ENCODE measurements around the gene OASL. TPM values are rescaled to one million over a fixed set of nuclear protein-coding genes. Genes with fewer than 3 reads are reported as not detected.

OASL gene
- total and polyA plus RNA-seq, 10 of the 15 experiments (the other 5 are each of a cell fraction or from before 2014, with no cell fraction given), result 2.3 to 9.1 (median 2.7) TPM

DNA sequence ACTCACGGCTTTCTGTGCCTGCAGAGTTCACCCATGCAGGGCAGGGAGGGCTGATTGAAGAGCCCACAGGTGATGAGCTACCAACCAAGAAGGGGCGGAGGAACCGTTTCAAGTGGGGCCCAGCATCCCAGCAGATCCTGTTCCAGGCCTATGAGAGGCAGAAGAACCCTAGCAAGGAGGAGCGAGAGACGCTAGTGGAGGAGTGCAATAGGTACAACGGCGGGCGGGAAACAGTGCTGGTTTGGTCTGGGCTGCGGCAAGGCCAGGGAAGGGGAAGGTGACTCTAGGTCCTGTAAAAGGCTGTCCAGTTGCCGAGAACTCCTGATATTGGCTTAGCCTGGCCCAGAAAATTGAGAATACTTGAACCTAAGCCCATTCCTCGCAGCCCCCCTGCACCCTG is 45.5 kb downstream of the OASL start:
- BruUV-seq (replicated peaks), result no TSS peak
- SMC1A ChIA-PET (ENCODE audit: uncharacterized antibody, unreplicated experiment), result interaction anchor here (1.3 to 1.5 kb wide), 2 partner anchors 9 to 63 kb away, joined by 3 to 6 read pairs; no protein-coding TSS in a partner anchor
- FAIRE-seq (no peak), ATAC-seq (no peak), DNase-seq (ENCODE audit: low read depth, low spot score) (no peak)
- 48% methylated on average over 11 of the region's 11 CpGs for WGBS (ENCODE audit: insufficient coverage, insufficient replicate concordance, low lambda C conversion rate, missing lambda C conversion rate)
- RAD21 ChIA-PET (ENCODE audit: unreplicated experiment), result no interaction called here
- intact Hi-C loops (cut with micrococcal nuclease; ENCODE audit: unreplicated experiment) (no loop called here), in situ Hi-C loops (cut with MboI) (no loop called here)
- H3K4me2 ChIP-seq (ENCODE audit: control insufficient read depth, insufficient read depth), result no peak overlapping the region
- H3K4me1 ChIP-seq (ENCODE audit: control insufficient read depth, insufficient read depth, low read length), result no peaks in the 10 kb centered on the region
- no peak overlapping the region for H3K4me3 ChIP-seq
- TF ChIP-seq MTA3 (IDR thresholded peaks at IDR 0.05; ENCODE audit: borderline replicate concordance, low read length) (no peak), STAT1 (conservative IDR thresholded peaks at IDR 0.05) (no peak), SMC3 (IDR thresholded peaks at IDR 0.05; ENCODE audit: borderline replicate concordance, low read length) (no peak), IKZF2 (IDR thresholded peaks at IDR 0.05) (no peak), NRF1 (conservative IDR thresholded peaks at IDR 0.05; ENCODE audit: low read depth, low read length) (no peak), SIX5 (IDR thresholded peaks at IDR 0.05; ENCODE audit: low read depth, low read length, severe bottlenecking) (no peak), CBFB (IDR thresholded peaks at IDR 0.05; ENCODE audit: low read depth) (no peak), WRNIP1 (IDR thresholded peaks at IDR 0.05; ENCODE audit: borderline replicate concordance, low read depth, low read length) (no peak), ZZZ3 (IDR thresholded peaks at IDR 0.05; ENCODE audit: control insufficient read depth, insufficient read length, low read depth) (no peak), STAT3 (IDR thresholded peaks at IDR 0.05; ENCODE audit: low read depth, low read length) (no peak), JUND (IDR thresholded peaks at IDR 0.05; ENCODE audit: low read depth, low read length) (no peak), TCF12 (IDR thresholded peaks at IDR 0.05; ENCODE audit: low read depth, low read length) (no peak), POU2F2 (IDR thresholded peaks at IDR 0.05; ENCODE audit: borderline replicate concordance, low read depth, low read length) (no peak), POLR2A (IDR thresholded peaks at IDR 0.05; ENCODE audit: low read depth, low read length) (no peak), NFYA (IDR thresholded peaks at IDR 0.05; ENCODE audit: borderline replicate concordance, low read depth, low read length) (no peak)
- TF ChIP-seq, protein P1, sequence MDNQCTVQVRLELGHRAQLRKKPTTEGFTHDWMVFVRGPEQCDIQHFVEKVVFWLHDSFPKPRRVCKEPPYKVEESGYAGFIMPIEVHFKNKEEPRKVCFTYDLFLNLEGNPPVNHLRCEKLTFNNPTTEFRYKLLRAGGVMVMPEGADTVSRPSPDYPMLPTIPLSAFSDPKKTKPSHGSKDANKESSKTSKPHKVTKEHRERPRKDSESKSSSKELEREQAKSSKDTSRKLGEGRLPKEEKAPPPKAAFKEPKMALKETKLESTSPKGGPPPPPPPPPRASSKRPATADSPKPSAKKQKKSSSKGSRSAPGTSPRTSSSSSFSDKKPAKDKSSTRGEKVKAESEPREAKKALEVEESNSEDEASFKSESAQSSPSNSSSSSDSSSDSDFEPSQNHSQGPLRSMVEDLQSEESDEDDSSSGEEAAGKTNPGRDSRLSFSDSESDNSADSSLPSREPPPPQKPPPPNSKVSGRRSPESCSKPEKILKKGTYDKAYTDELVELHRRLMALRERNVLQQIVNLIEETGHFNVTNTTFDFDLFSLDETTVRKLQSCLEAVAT (IDR thresholded peaks at IDR 0.05), result no peak
- TF ChIP-seq, protein P2, sequence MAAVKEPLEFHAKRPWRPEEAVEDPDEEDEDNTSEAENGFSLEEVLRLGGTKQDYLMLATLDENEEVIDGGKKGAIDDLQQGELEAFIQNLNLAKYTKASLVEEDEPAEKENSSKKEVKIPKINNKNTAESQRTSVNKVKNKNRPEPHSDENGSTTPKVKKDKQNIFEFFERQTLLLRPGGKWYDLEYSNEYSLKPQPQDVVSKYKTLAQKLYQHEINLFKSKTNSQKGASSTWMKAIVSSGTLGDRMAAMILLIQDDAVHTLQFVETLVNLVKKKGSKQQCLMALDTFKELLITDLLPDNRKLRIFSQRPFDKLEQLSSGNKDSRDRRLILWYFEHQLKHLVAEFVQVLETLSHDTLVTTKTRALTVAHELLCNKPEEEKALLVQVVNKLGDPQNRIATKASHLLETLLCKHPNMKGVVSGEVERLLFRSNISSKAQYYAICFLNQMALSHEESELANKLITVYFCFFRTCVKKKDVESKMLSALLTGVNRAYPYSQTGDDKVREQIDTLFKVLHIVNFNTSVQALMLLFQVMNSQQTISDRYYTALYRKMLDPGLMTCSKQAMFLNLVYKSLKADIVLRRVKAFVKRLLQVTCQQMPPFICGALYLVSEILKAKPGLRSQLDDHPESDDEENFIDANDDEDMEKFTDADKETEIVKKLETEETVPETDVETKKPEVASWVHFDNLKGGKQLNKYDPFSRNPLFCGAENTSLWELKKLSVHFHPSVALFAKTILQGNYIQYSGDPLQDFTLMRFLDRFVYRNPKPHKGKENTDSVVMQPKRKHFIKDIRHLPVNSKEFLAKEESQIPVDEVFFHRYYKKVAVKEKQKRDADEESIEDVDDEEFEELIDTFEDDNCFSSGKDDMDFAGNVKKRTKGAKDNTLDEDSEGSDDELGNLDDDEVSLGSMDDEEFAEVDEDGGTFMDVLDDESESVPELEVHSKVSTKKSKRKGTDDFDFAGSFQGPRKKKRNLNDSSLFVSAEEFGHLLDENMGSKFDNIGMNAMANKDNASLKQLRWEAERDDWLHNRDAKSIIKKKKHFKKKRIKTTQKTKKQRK (IDR thresholded peaks at IDR 0.05; ENCODE audit: low read depth, low read length), result no peak
- CTCF ChIA-PET, result interaction anchor here (1.2 to 2.3 kb wide), 3 partner anchors 12 to 67 kb away, joined by 3 to 7 read pairs (median 3); no protein-coding TSS in a partner anchor
- H3K9me3 ChIP-seq (replicated peaks; ENCODE audit: control insufficient read depth, insufficient read depth, low read length), result no peaks in the 10 kb centered on the region
- no peak overlapping the region for H3K27ac ChIP-seq (ENCODE audit: control insufficient read depth, insufficient read depth)
- H2AFZ ChIP-seq (ENCODE audit: control insufficient read depth, low read depth, low read length), result no peak overlapping the region
- H3K79me2 ChIP-seq (ENCODE audit: control insufficient read depth, insufficient read depth, low read length), result no peaks in the 10 kb centered on the region
- no peaks in the 10 kb centered on the region for H4K20me1 ChIP-seq (ENCODE audit: control insufficient read depth, insufficient read depth)
- H3K27me3 ChIP-seq (replicated peaks in 1 of 2; ENCODE audit: control insufficient read depth in 2 of 2, insufficient read depth in 2 of 2, low read length in 1 of 2), result no peaks in the 10 kb centered on the region
- POLR2A ChIA-PET, result no interaction called here
- no peak overlapping the region for H3K9ac ChIP-seq (ENCODE audit: control insufficient read depth, insufficient read depth, low read length)
- no peaks in the 10 kb centered on the region for H3K36me3 ChIP-seq (ENCODE audit: control insufficient read depth in 2 of 2, insufficient read depth in 2 of 2, low read length in 1 of 2)

Measured in GM12878 (cell line).